GM04504 (cell line): ENCODE data around the gene HTR1D.
"Not testable (repeated sequence)": the region's sequence is repeated elsewhere in the genome, so short reads cannot be mapped to it uniquely, and the experiment has no call there.

Source experiments
- DNase-seq: peaks from one replicate; pipeline ENCODE4 v3.0.0-alpha.2; 2012; ENCODE audit warnings: low read depth

The HTR1D gene

GRCh38 chr1:23216771-23217420 lies 406 bp downstream of the HTR1D start:
- DNase-seq = no peak

GRCh38 chr1:23215751-23216449 lies 1.4 kb downstream of the HTR1D start:
- DNase-seq = no peak

GRCh38 chr1:23215291-23215690 lies 2.0 kb downstream of the HTR1D start:
- DNase-seq = no peak

- DNase-seq = no peak
These were observed 2.7 kb downstream of the HTR1D start for GRCh38 chr1:23214640-23215039.

- no peak for DNase-seq
These were observed 5.3 kb downstream of the HTR1D start for GRCh38 chr1:23211955-23212354.

- DNase-seq = no peak
These were observed 6.3 kb downstream of the HTR1D start for GRCh38 chr1:23210963-23211362.

GRCh38 chr1:23210351-23210785 lies 6.9 kb downstream of the HTR1D start:
- DNase-seq = no peak

- DNase-seq = no peak
These were observed 7.5 kb downstream of the HTR1D start for GRCh38 chr1:23209770-23210169.

GRCh38 chr1:23208527-23208926 lies 8.8 kb downstream of the HTR1D start:
- DNase-seq = no peak

- DNase-seq = not testable (repeated sequence)
These were observed 9.6 kb downstream of the HTR1D start for GRCh38 chr1:23207733-23208132.

GRCh38 chr1:23202263-23202749 lies 15.0 kb downstream of the HTR1D start:
- no peak for DNase-seq

- no peak for DNase-seq
These were observed 16.4 kb downstream of the HTR1D start for GRCh38 chr1:23200883-23201282.

GRCh38 chr1:23198373-23198772 lies 18.9 kb downstream of the HTR1D start:
- DNase-seq = peak; percentile 89

- peak; percentile 89 for DNase-seq
These were observed 20.5 kb downstream of the HTR1D start for GRCh38 chr1:23196627-23197328.

GRCh38 chr1:23194119-23194984 lies 22.9 kb downstream of the HTR1D start:
- peak; percentile 93 for DNase-seq

GRCh38 chr1:23193391-23194118 lies 23.7 kb downstream of the HTR1D start:
- DNase-seq = no peak

GRCh38 chr1:23191199-23191598 lies 26.1 kb downstream of the HTR1D start:
- no peak for DNase-seq

GRCh38 chr1:23188936-23189452 lies 28.3 kb downstream of the HTR1D start:
- DNase-seq = peak; percentile 80

- DNase-seq = no peak
These were observed 28.8 kb downstream of the HTR1D start for GRCh38 chr1:23188434-23188884.

GRCh38 chr1:23187637-23188036 lies 29.7 kb downstream of the HTR1D start:
- no peak for DNase-seq

- DNase-seq = no peak
These were observed 31.9 kb downstream of the HTR1D start for GRCh38 chr1:23185381-23185780.
